Fibroblast of lung (primary cell): ENCODE data around the gene URAD.

Experiments used
- CTCF ChIP-seq, 2 donors: IDR thresholded peaks in 1 of 2; conservative IDR thresholded peaks in 1 of 2; 1 replicate in 1 of 2; 2 replicates in 1 of 2; pipeline ENCODE4 v1.5.1; 2011 to 2012; ENCODE audit warnings: low read length in 2 of 2, control low read depth in 1 of 2, inconsistent platforms in 1 of 2, low read depth in 1 of 2, mild to moderate bottlenecking in 1 of 2
- EZH2 ChIP-seq: IDR thresholded peaks from 2 replicates; pipeline ENCODE4 v1.5.1; 2012; ENCODE audit warnings: low read length, control low read depth, mild to moderate bottlenecking; ENCODE audit errors: missing control alignments

- TF ChIP-seq CTCF (conservative IDR thresholded peaks at IDR 0.05 in 1 of 2, IDR thresholded peaks at IDR 0.05 in 1 of 2; ENCODE audit: low read depth in 1 of 2, low read length in 2 of 2) (no peak), EZH2 (no peak)
Observed at GRCh38 chr13:27942972-27943371, 45.5 kb downstream of the URAD start.
